BE2C (cell line): ENCODE data around the gene PPFIA3.
A peak's percentile ranks its signal among the peaks of the same experiment; 100 is the strongest.

Experiments used
- DNase-seq: peaks from one replicate; pipeline ENCODE4 v3.0.0-alpha.2; 2020
- H3K27me3 ChIP-seq: fragments of 250-450 bp; sonication (Bioruptor Pico); 2 replicates; pipeline ENCODE4 v1.5.1; 2020; ENCODE audit warnings: mild to moderate bottlenecking
- H3K36me3 ChIP-seq: fragments of 250-450 bp; sonication (Bioruptor Pico); 2 replicates; pipeline ENCODE4 v1.5.1; 2020; ENCODE audit warnings: mild to moderate bottlenecking
- H3K4me1 ChIP-seq: fragments of 250-450 bp; sonication (Bioruptor Pico); 2 replicates; pipeline ENCODE4 v1.5.1; 2020
- H3K4me3 ChIP-seq: 2 replicates; pipeline ENCODE4 v1.5.1; 2011; ENCODE audit warnings: low read depth, low read length
- H3K9me3 ChIP-seq: fragments of 250-450 bp; sonication (Bioruptor Pico); 2 replicates; pipeline ENCODE4 v1.5.1; 2020
- CTCF ChIP-seq: IDR thresholded peaks from 2 replicates; pipeline ENCODE4 v1.5.1; 2012; ENCODE audit warnings: mild to moderate bottlenecking, low read depth, low read length

PPFIA3 gene

GRCh38 chr19:49098795-49099194 is 20.5 kb upstream of the PPFIA3 start:
- H3K4me1 ChIP-seq, result peaks cover 5% of the 10 kb centered on the region

GRCh38 chr19:49101160-49101559 is 18.2 kb upstream of the PPFIA3 start:
- no peak for DNase-seq
- no peaks in the 10 kb centered on the region for H3K27me3 ChIP-seq
- no peak overlapping the region for H3K4me3 ChIP-seq
- no peak for TF ChIP-seq CTCF
- H3K4me1 ChIP-seq, result peaks cover 16% of the 10 kb centered on the region
- peaks cover 90% of the 10 kb centered on the region for H3K36me3 ChIP-seq
- H3K9me3 ChIP-seq, result no peaks in the 10 kb centered on the region

More at GRCh38 chr19:49098795-49099194, 20.5 kb upstream of the PPFIA3 start:
- DNase-seq, result no peak
- Histone ChIP-seq H3K27me3 (no peaks in the 10 kb centered on the region), H3K9me3 (no peaks in the 10 kb centered on the region), H3K36me3 (peaks cover 82% of the 10 kb centered on the region), H3K4me3 (no peak overlapping the region)
- TF ChIP-seq CTCF, result no peak

DNA sequence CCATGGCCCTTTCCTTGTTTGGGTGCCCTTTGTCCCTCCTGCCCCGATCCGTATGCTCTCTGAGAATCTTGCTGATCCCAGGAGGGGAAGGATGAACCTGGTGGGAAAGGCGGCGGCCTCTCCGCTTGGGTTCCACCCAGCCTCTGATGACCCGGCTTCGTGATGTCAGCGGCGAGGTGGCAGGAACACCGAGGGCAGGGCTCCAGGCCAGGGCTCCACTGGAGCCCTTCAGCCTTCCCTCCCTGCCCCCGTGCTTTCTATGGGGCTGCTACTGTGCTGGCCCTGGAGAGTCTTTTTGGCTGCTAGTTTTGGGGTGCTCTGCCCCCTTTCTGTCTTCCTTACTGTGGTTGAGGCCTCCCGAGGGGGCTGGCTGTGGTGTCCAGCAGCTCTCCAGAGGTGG is 17.0 kb upstream of the PPFIA3 start:
- no peak for TF ChIP-seq CTCF
- Histone ChIP-seq H3K36me3 (peaks cover 90% of the 10 kb centered on the region), H3K4me3 (no peak overlapping the region), H3K4me1 (peaks cover 20% of the 10 kb centered on the region), H3K27me3 (no peaks in the 10 kb centered on the region), H3K9me3 (no peaks in the 10 kb centered on the region)
- no peak for DNase-seq

DNA sequence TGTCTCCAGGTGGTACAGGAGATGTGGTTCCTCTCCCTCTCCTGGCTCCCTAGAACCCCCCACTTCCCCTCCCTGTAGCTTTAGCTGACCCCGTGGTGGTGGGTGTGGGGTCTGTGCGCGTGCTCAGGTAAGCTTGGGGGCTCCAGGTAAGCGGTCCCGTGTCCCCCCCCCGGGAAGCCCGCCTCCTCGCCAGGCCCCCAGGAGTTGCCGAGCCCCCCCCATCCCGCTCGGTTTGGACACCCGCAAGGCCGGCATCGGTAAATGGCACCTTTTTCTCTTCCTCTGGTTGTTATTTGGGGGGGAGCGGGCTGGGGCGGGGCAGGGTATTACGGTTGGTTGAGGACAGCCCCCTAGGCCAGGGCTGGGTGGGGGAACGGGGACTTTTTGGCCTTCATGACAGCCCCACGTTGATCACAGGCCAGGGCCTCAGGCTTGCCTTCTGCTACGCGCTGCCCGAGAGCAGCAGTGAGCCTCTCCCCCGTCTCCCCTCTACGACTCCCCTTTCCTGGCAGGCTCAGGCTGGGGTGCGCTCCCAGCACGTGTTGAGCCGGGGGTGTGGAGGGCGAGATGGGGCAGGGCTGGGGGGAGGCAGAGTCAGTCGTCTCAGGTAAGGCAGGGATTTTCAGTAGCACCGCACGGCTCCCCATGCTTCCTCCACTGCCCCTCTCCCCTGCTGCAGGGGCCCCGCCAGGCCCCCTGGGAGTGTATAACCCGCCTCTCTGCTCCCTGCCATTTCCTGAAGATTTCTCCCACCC is 15.8 kb upstream of the PPFIA3 start:
- Histone ChIP-seq H3K9me3 (no peaks in the 10 kb centered on the region), H3K27me3 (no peaks in the 10 kb centered on the region), H3K36me3 (peaks cover 92% of the 10 kb centered on the region), H3K4me3 (no peak overlapping the region), H3K4me1 (peaks cover 20% of the 10 kb centered on the region)
- DNase-seq, result no peak
- no peak for TF ChIP-seq CTCF

GRCh38 chr19:49104229-49104864 is 15.0 kb upstream of the PPFIA3 start:
- Histone ChIP-seq H3K4me1 (peaks cover 20% of the 10 kb centered on the region), H3K9me3 (no peaks in the 10 kb centered on the region), H3K36me3 (peaks cover 92% of the 10 kb centered on the region), H3K4me3 (no peak overlapping the region), H3K27me3 (no peaks in the 10 kb centered on the region)
- DNase-seq, result peak; percentile 75
- TF ChIP-seq CTCF, result no peak

- peak; percentile 94 for TF ChIP-seq CTCF
- Histone ChIP-seq H3K36me3 (peaks cover 83% of the 10 kb centered on the region), H3K4me1 (peaks cover 20% of the 10 kb centered on the region), H3K27me3 (no peaks in the 10 kb centered on the region), H3K4me3 (no peak overlapping the region), H3K9me3 (no peaks in the 10 kb centered on the region)
- peak; percentile 83 for DNase-seq
These were observed 12.7 kb upstream of the PPFIA3 start for GRCh38 chr19:49106648-49107135.
